Measurements from ENCODE around the gene ADGRG6. TPM values are rescaled to one million over a fixed set of nuclear protein-coding genes. Genes with fewer than 3 reads are reported as not detected.

The ADGRG6 gene
- total RNA-seq, 2 donors from 2014 or later, result 7.5 to 38.6 TPM

GRCh38 chr6:142395768-142396231 is 94.0 kb downstream of the ADGRG6 start:
- 57 to 58% methylated on average over 1 of the region's 1 CpG for WGBS, 2 donors
- intact Hi-C loops (cut with DNase I), result no loop called here
- no peak for ATAC-seq
- no peak for TF ChIP-seq POLR2A (IDR thresholded peaks at IDR 0.05)
- no peak for TF ChIP-seq CTCF (IDR thresholded peaks at IDR 0.05)
- Histone ChIP-seq H3K27ac (no peak overlapping the region), H3K4me3 (no peak overlapping the region), H3K9me3 (no peaks in the 10 kb centered on the region), H3K36me3 (replicated peaks in 1 of 2; ENCODE audit: insufficient read depth in 1 of 2, low read depth in 2 of 2) (no peaks in the 10 kb centered on the region), H3K4me1 (no peaks in the 10 kb centered on the region), H3K27me3 (no peaks in the 10 kb centered on the region)
- DNase-seq, result no peak

- TF ChIP-seq POLR2A (IDR thresholded peaks at IDR 0.05) (no peak), CTCF (IDR thresholded peaks at IDR 0.05) (no peak)
- Histone ChIP-seq H3K9me3 (no peaks in the 10 kb centered on the region), H3K27ac (no peak overlapping the region), H3K4me3 (no peak overlapping the region), H3K4me1 (no peaks in the 10 kb centered on the region), H3K36me3 (replicated peaks in 1 of 2; ENCODE audit: insufficient read depth in 1 of 2, low read depth in 2 of 2) (no peaks in the 10 kb centered on the region), H3K27me3 (no peaks in the 10 kb centered on the region)
- WGBS, 2 donors, result 86 to 88% methylated on average over 4 of the region's 4 CpGs
- intact Hi-C loops (cut with DNase I), result no loop called here
- no peak for ATAC-seq
- no peak for DNase-seq
Measured at GRCh38 chr6:142398353-142398752, 96.5 kb downstream of the ADGRG6 start.

GRCh38 chr6:142399739-142400138 is 97.9 kb downstream of the ADGRG6 start:
- no peak for DNase-seq

GRCh38 chr6:142400495-142400894 is 98.7 kb downstream of the ADGRG6 start:
- no peaks in the 10 kb centered on the region for H3K4me1 ChIP-seq
- ATAC-seq (no peak), DNase-seq (no peak)
- TF ChIP-seq CTCF (IDR thresholded peaks at IDR 0.05) (no peak), POLR2A (IDR thresholded peaks at IDR 0.05) (no peak)
- no peak overlapping the region for H3K4me3 ChIP-seq
- WGBS, 2 donors, result 45 to 46% methylated on average over 4 of the region's 4 CpGs
- H3K9me3 ChIP-seq, result no peaks in the 10 kb centered on the region
- intact Hi-C loops (cut with DNase I), result no loop called here
- no peaks in the 10 kb centered on the region for H3K27me3 ChIP-seq
- no peaks in the 10 kb centered on the region for H3K36me3 ChIP-seq (replicated peaks in 1 of 2; ENCODE audit: insufficient read depth in 1 of 2, low read depth in 2 of 2)
- no peak overlapping the region for H3K27ac ChIP-seq

More at GRCh38 chr6:142399739-142400138, 97.9 kb downstream of the ADGRG6 start:
- H3K27me3 ChIP-seq, result no peaks in the 10 kb centered on the region
- no peak overlapping the region for H3K27ac ChIP-seq
- H3K36me3 ChIP-seq (replicated peaks in 1 of 2; ENCODE audit: insufficient read depth in 1 of 2, low read depth in 2 of 2), result no peaks in the 10 kb centered on the region
- ATAC-seq, result no peak
- no peaks in the 10 kb centered on the region for H3K9me3 ChIP-seq
- 78 to 90% methylated on average over 2 of the region's 2 CpGs for WGBS, 2 donors
- no peak for TF ChIP-seq POLR2A (IDR thresholded peaks at IDR 0.05)
- TF ChIP-seq CTCF (IDR thresholded peaks at IDR 0.05), result no peak
- no peak overlapping the region for H3K4me3 ChIP-seq
- H3K4me1 ChIP-seq, result no peaks in the 10 kb centered on the region
- intact Hi-C loops (cut with DNase I), result no loop called here

- 76 to 91% methylated on average over 1 of the region's 1 CpG for WGBS, 2 donors
- H3K36me3 ChIP-seq (replicated peaks in 1 of 2; ENCODE audit: insufficient read depth in 1 of 2, low read depth in 2 of 2), result no peaks in the 10 kb centered on the region
- ATAC-seq, result no peak
- H3K27ac ChIP-seq, result no peak overlapping the region
- peaks cover 6% of the 10 kb centered on the region for H3K4me1 ChIP-seq
- TF ChIP-seq POLR2A (IDR thresholded peaks at IDR 0.05) (no peak), CTCF (IDR thresholded peaks at IDR 0.05) (no peak)
- intact Hi-C loops (cut with DNase I), result no loop called here
- no peaks in the 10 kb centered on the region for H3K9me3 ChIP-seq
- no peak for DNase-seq
- H3K4me3 ChIP-seq, result no peak overlapping the region
- H3K27me3 ChIP-seq, result no peaks in the 10 kb centered on the region
Measured at GRCh38 chr6:142401838-142402237, 100.0 kb downstream of the ADGRG6 start.

All from body of pancreas (tissue), 4 donors.